HT-29 (cell line): ENCODE results near the gene ADAM33. TPM values are rescaled to one million over a fixed set of nuclear protein-coding genes. Genes with fewer than 3 reads are reported as not detected.

Experiments used
- DNase-seq: peaks from one replicate; pipeline ENCODE4 v3.0.0-alpha.2; 2015; ENCODE audit warnings: low spot score
- total RNA-seq: library from RNA; depleted of rRNA; stranded (reverse); fragments of >200 nt; shearing (Covaris generic); gene quantifications from 2 replicates; pipeline ENCODE4 v1.2.3, GENCODE V29; 2014

Gene ADAM33
- total RNA-seq, 1 experiment from 2014 or later, result not detected

- no peak for DNase-seq
Measured at GRCh38 chr20:3689978-3690377, 8.2 kb upstream of the ADAM33 start.

- peak; percentile 18 for DNase-seq
Measured at GRCh38 chr20:3687655-3688054, 5.8 kb upstream of the ADAM33 start.

- no peak for DNase-seq
Measured at GRCh38 chr20:3686867-3687321, 5.1 kb upstream of the ADAM33 start.

- no peak for DNase-seq
Measured at GRCh38 chr20:3686421-3686820, 4.6 kb upstream of the ADAM33 start.

GRCh38 chr20:3685341-3685740 is 3.5 kb upstream of the ADAM33 start:
- no peak for DNase-seq

- DNase-seq, result no peak
Measured at GRCh38 chr20:3681352-3681930, 369 bp downstream of the ADAM33 start.

- DNase-seq, result no peak
Measured at GRCh38 chr20:3680701-3681351, 984 bp downstream of the ADAM33 start.

- DNase-seq, result no peak
Measured at GRCh38 chr20:3679749-3680700, 1.8 kb downstream of the ADAM33 start.

- DNase-seq, result no peak
Measured at GRCh38 chr20:3678856-3679720, 2.7 kb downstream of the ADAM33 start.

- DNase-seq, result no peak
Measured at GRCh38 chr20:3678198-3678597, 3.6 kb downstream of the ADAM33 start.

GRCh38 chr20:3677733-3678132 is 4.1 kb downstream of the ADAM33 start:
- DNase-seq, result no peak

- no peak for DNase-seq
Measured at GRCh38 chr20:3674995-3675900, 6.6 kb downstream of the ADAM33 start.

GRCh38 chr20:3674447-3674846 is 7.4 kb downstream of the ADAM33 start:
- no peak for DNase-seq

GRCh38 chr20:3673221-3674070 is 8.4 kb downstream of the ADAM33 start:
- no peak for DNase-seq

GRCh38 chr20:3672547-3673171 is 9.2 kb downstream of the ADAM33 start:
- DNase-seq, result no peak

- no peak for DNase-seq
Measured at GRCh38 chr20:3671986-3672546, 9.7 kb downstream of the ADAM33 start.

- no peak for DNase-seq
Measured at GRCh38 chr20:3670945-3671344, 10.9 kb downstream of the ADAM33 start.

- DNase-seq, result peak; percentile 25
Measured at GRCh38 chr20:3670511-3670910, 11.3 kb downstream of the ADAM33 start.
